ENCODE results near the gene COL16A1.

Gene COL16A1

GRCh38 chr1:31645274-31645568, 58.6 kb downstream of the COL16A1 start:
- POLR2A ChIA-PET, result interaction anchor here (0.6 to 1.1 kb wide), 18 partner anchors 8 to 534 kb away, joined by 3 to 8 read pairs (median 3); partner anchors contain the start of gene TXLNA
- no peak for TF ChIP-seq ARNT (IDR thresholded peaks at IDR 0.05)
- CTCF ChIA-PET, result interaction anchor here (0.8 to 2.2 kb wide), 5 partner anchors 12 to 319 kb away, joined by 3 to 7 read pairs (median 4); no protein-coding TSS in a partner anchor

GRCh38 chr1:31644560-31645273, 59.1 kb downstream of the COL16A1 start, which contains the start of gene PEF1:
TSS of gene PEF1 (minus strand) at chr1:31644876. CDS start at chr1:31644864, 12 bp downstream.
- peak; percentile 100 for DNase-seq (ENCODE audit: extremely low spot score)
- POLR2A ChIA-PET, result interaction anchor here (0.6 to 1.1 kb wide), 20 partner anchors 8 to 535 kb away, joined by 3 to 8 read pairs (median 3); partner anchors contain the start of gene TXLNA
- CTCF ChIA-PET, result interaction anchor here (0.6 to 2.2 kb wide), 6 partner anchors 12 to 319 kb away, joined by 3 to 7 read pairs (median 4); no protein-coding TSS in a partner anchor
- TF ChIP-seq SP1 (IDR thresholded peaks at IDR 0.05) (peak; percentile 84), BHLHE40 (IDR thresholded peaks at IDR 0.05; ENCODE audit: borderline replicate concordance) (no peak), LEF1 (IDR thresholded peaks at IDR 0.05; ENCODE audit: borderline replicate concordance) (no peak), PKNOX1 (IDR thresholded peaks at IDR 0.05) (peak; percentile 100), ZNF384 (IDR thresholded peaks at IDR 0.05) (no peak), ELF4 (IDR thresholded peaks at IDR 0.05) (peak; percentile 75; the same call in 1 of the 2 replicates), TARDBP (IDR thresholded peaks at IDR 0.05) (peak; percentile 92), FOXK2 (IDR thresholded peaks at IDR 0.05) (no peak), FOXA1 (IDR thresholded peaks at IDR 0.05) (no peak), HDGF (IDR thresholded peaks at IDR 0.05; ENCODE audit: borderline replicate concordance) (peak; percentile 22; the same call in 1 of the 2 replicates), NFRKB (IDR thresholded peaks at IDR 0.05) (no peak), CTBP1 (IDR thresholded peaks at IDR 0.05; ENCODE audit: borderline replicate concordance) (peak; percentile 29; the same call in 1 of the 2 replicates), SUZ12 (IDR thresholded peaks at IDR 0.05) (no peak), ARNT (IDR thresholded peaks at IDR 0.05) (no peak), FOXM1 (IDR thresholded peaks at IDR 0.05; ENCODE audit: borderline replicate concordance) (no peak), L3MBTL2 (conservative IDR thresholded peaks at IDR 0.05) (peak; percentile 67)

More at GRCh38 chr1:31645274-31645568, 58.6 kb downstream of the COL16A1 start:
- DNase-seq (ENCODE audit: extremely low spot score), result no peak

- DNase-seq (ENCODE audit: extremely low spot score), result no peak
- TF ChIP-seq L3MBTL2 (conservative IDR thresholded peaks at IDR 0.05) (no peak), FOXA1 (IDR thresholded peaks at IDR 0.05) (no peak), ARNT (IDR thresholded peaks at IDR 0.05) (no peak), ZNF384 (IDR thresholded peaks at IDR 0.05) (no peak), CTBP1 (IDR thresholded peaks at IDR 0.05; ENCODE audit: borderline replicate concordance) (no peak), SP1 (IDR thresholded peaks at IDR 0.05) (no peak)
- CTCF ChIA-PET, result interaction anchor here (0.6 to 2.2 kb wide), 3 partner anchors 11 to 144 kb away, joined by 3 to 7 read pairs (median 5); no protein-coding TSS in a partner anchor
- POLR2A ChIA-PET, result interaction anchor here (1.0 to 1.1 kb wide), 2 partner anchors 9 to 23 kb away, joined by 3 to 4 read pairs; no protein-coding TSS in a partner anchor
Observed at GRCh38 chr1:31643976-31644559, 59.7 kb downstream of the COL16A1 start.

GRCh38 chr1:31642897-31643296, 60.9 kb downstream of the COL16A1 start:
- DNase-seq (ENCODE audit: extremely low spot score), result no peak
- ChIA-PET POLR2A (interaction anchor here (1.2 kb wide), 2 partner anchors 10 to 140 kb away, joined by 3 read pairs; no protein-coding TSS in a partner anchor), CTCF (no interaction called here)
- TF ChIP-seq HDGF (IDR thresholded peaks at IDR 0.05; ENCODE audit: borderline replicate concordance) (no peak), SUZ12 (IDR thresholded peaks at IDR 0.05) (no peak), SP1 (IDR thresholded peaks at IDR 0.05) (no peak), ELF4 (IDR thresholded peaks at IDR 0.05) (no peak), CTBP1 (IDR thresholded peaks at IDR 0.05; ENCODE audit: borderline replicate concordance) (no peak), LEF1 (IDR thresholded peaks at IDR 0.05; ENCODE audit: borderline replicate concordance) (no peak), BHLHE40 (IDR thresholded peaks at IDR 0.05; ENCODE audit: borderline replicate concordance) (no peak), ZNF384 (IDR thresholded peaks at IDR 0.05) (no peak), ARNT (IDR thresholded peaks at IDR 0.05) (no peak), FOXA1 (IDR thresholded peaks at IDR 0.05) (no peak), TARDBP (IDR thresholded peaks at IDR 0.05) (no peak), L3MBTL2 (conservative IDR thresholded peaks at IDR 0.05) (no peak), NFRKB (IDR thresholded peaks at IDR 0.05) (no peak), FOXM1 (IDR thresholded peaks at IDR 0.05; ENCODE audit: borderline replicate concordance) (no peak)

GRCh38 chr1:31642366-31642765, 61.5 kb downstream of the COL16A1 start:
- ChIA-PET CTCF (no interaction called here), POLR2A (interaction anchor here (1.2 kb wide), 2 partner anchors 9 to 141 kb away, joined by 3 read pairs; no protein-coding TSS in a partner anchor)

GRCh38 chr1:31640964-31641363, 62.9 kb downstream of the COL16A1 start:
- TF ChIP-seq HDGF (IDR thresholded peaks at IDR 0.05; ENCODE audit: borderline replicate concordance) (no peak), NFRKB (IDR thresholded peaks at IDR 0.05) (no peak), FOXK2 (IDR thresholded peaks at IDR 0.05) (no peak), LEF1 (IDR thresholded peaks at IDR 0.05; ENCODE audit: borderline replicate concordance) (no peak), ARNT (IDR thresholded peaks at IDR 0.05) (no peak), FOXM1 (IDR thresholded peaks at IDR 0.05; ENCODE audit: borderline replicate concordance) (no peak), CTBP1 (IDR thresholded peaks at IDR 0.05; ENCODE audit: borderline replicate concordance) (no peak), PKNOX1 (IDR thresholded peaks at IDR 0.05) (no peak), FOXA1 (IDR thresholded peaks at IDR 0.05) (no peak), SP1 (IDR thresholded peaks at IDR 0.05) (no peak), ZNF384 (IDR thresholded peaks at IDR 0.05) (no peak), ELF4 (IDR thresholded peaks at IDR 0.05) (no peak), TARDBP (IDR thresholded peaks at IDR 0.05) (no peak), L3MBTL2 (conservative IDR thresholded peaks at IDR 0.05) (no peak), SUZ12 (IDR thresholded peaks at IDR 0.05) (no peak), BHLHE40 (IDR thresholded peaks at IDR 0.05; ENCODE audit: borderline replicate concordance) (no peak)
- ChIA-PET CTCF (interaction anchor here (0.7 kb wide), 1 partner anchor 62 kb away, joined by 4 read pairs; no protein-coding TSS in a partner anchor), POLR2A (interaction anchor here (1.0 kb wide), 1 partner anchor 12 kb away, joined by 4 read pairs; no protein-coding TSS in a partner anchor)
- DNase-seq (ENCODE audit: extremely low spot score), result no peak

More at GRCh38 chr1:31642366-31642765, 61.5 kb downstream of the COL16A1 start:
- no peak for TF ChIP-seq SUZ12 (IDR thresholded peaks at IDR 0.05)
- TF ChIP-seq ZNF384 (IDR thresholded peaks at IDR 0.05), result no peak
- TF ChIP-seq FOXM1 (IDR thresholded peaks at IDR 0.05; ENCODE audit: borderline replicate concordance), result no peak
- TF ChIP-seq ELF4 (IDR thresholded peaks at IDR 0.05), result no peak
- TF ChIP-seq L3MBTL2 (conservative IDR thresholded peaks at IDR 0.05), result no peak
- TF ChIP-seq BHLHE40 (IDR thresholded peaks at IDR 0.05; ENCODE audit: borderline replicate concordance), result no peak
- DNase-seq (ENCODE audit: extremely low spot score), result no peak

Data from HEK293T (cell line).